Ovary (tissue), 9 donors: Measurements from ENCODE around the gene CABCOCO1. TPM values are rescaled to one million over a fixed set of nuclear protein-coding genes. Genes with fewer than 3 reads are reported as not detected.

Experiments
- DNase-seq, 5 donors: peaks; one replicate each; pipeline ENCODE4 v3.0.0-alpha.2; 2019 to 2020
- H3K27ac ChIP-seq, 2 donors: fragments of 200-600 bp; one replicate each; pipeline versions ENCODE4 v1.5.1 to v1.8.0; 2019 to 2022
- H3K27me3 ChIP-seq: fragments of 200-600 bp; one replicate; pipeline ENCODE4 v1.8.0; 2022
- H3K36me3 ChIP-seq: fragments of 200-600 bp; sonication (generic); one replicate; pipeline ENCODE4 v1.5.1; 2019
- H3K4me1 ChIP-seq: one replicate; pipeline ENCODE4 v1.8.1; 2013; ENCODE audit warnings: mild to moderate bottlenecking, moderate library complexity; ENCODE audit not compliant: insufficient read depth
- H3K4me3 ChIP-seq: fragments of 200-600 bp; sonication (generic); one replicate; pipeline ENCODE4 v1.5.1; 2017
- H3K9me3 ChIP-seq, 2 donors: fragments of 200-600 bp in 1 of 2; sonication (generic) in 1 of 2; one replicate each; pipeline versions ENCODE4 v1.5.1 to v1.8.1; 2013 to 2019; ENCODE audit warnings: mild to moderate bottlenecking in 1 of 2, moderate library complexity in 1 of 2
- EP300 ChIP-seq: sonication (generic); formaldehyde crosslinking; IDR thresholded peaks from one replicate; pipeline ENCODE4 v1.6.1; 2017; ENCODE audit warnings: antibody characterized with exemption
- POLR2A ChIP-seq: fragments of 450-650 bp; IDR thresholded peaks from one replicate; pipeline ENCODE4 v1.6.1; 2017; ENCODE audit warnings: antibody characterized with exemption, mild to moderate bottlenecking, moderate library complexity
- WGBS, 3 donors: extraction: QIAGEN DNeasy Blood & Tissue Kit in 1 of 3; methylation state at CpG; one replicate each; pipeline versions ENCODE4 v1.1.5 to v1.1.7; 2013 to 2017; 5-methylcytosine and 5-hydroxymethylcytosine counted together
- intact Hi-C, 4 donors: fragments of 100-400 bp; cut with DNase I; formaldehyde crosslinking; loops; one replicate each; pipeline versions ENCODE4 v1.11.0 to v1.15.1; 2022 to 2023
- polyA plus RNA-seq, 2 donors: library from polyadenylated mRNA; stranded (reverse); fragments of 200-250 nt in 1 of 2; fragments of 350-450 nt in 1 of 2; fragmentation: Illumina TruSeq in 1 of 2; extraction: RNeasy Lipid Tissue Mini Kit (QIAGEN cat#74804) in 1 of 2; gene quantifications; one replicate each; pipeline ENCODE4 v1.2.3, GENCODE V29; 2013 to 2014
- total RNA-seq, 7 donors: library from RNA; depleted of rRNA in 2 of 7; stranded (reverse); fragments of >200 nt in 2 of 7; fragmentation: NEBNext Ultra II Directional in 3 of 7; extraction: Animal tissue kit (Norgen Biotek cat#: 25700) in 3 of 7; gene quantifications; one replicate each; pipeline versions ENCODE4 v1.1.0 to v1.2.4, GENCODE V29; 2016 to 2023
- TF ChIP-seq, protein P1 (sequence below), 3 donors: fragments of 450-650 bp in 2 of 3; fragments of 200-600 bp in 1 of 3; IDR thresholded peaks; one replicate each; pipeline versions ENCODE4 v1.5.1 to v1.8.0; 2016 to 2022; ENCODE audit warnings: antibody characterized with exemption in 3 of 3, mild to moderate bottlenecking in 1 of 3
- donor health status: DM: no; HTN: no; CAD: no; lungs with moderate emphysema.
- donor health status: DM: no; HTN: no; CAD: no.
- donor health status: Bipolar disorder and iron deficiency.
- donor health status: DM: yes; HTN: yes; CAD: no.
- donor health status: DM: no; HTN: no; CAD: no.
- donor health status: DM: yes; HTN: yes; CAD: no.

Gene CABCOCO1
- total and polyA plus RNA-seq, 9 donors: 0.15 to 10.1 (median 0.55) TPM

- H3K27me3 ChIP-seq: no peaks in the 10 kb centered on the region
- no peaks in the 10 kb centered on the region for H3K36me3 ChIP-seq
- WGBS, 3 donors: 93% methylated on average over 1 of the region's 1 CpG
- H3K27ac ChIP-seq: no peak overlapping the region
- H3K4me1 ChIP-seq: no peaks in the 10 kb centered on the region
- DNase-seq: no peak
- intact Hi-C loops: no loop called here
- no peaks in the 10 kb centered on the region for H3K9me3 ChIP-seq
- no peak overlapping the region for H3K4me3 ChIP-seq
- TF ChIP-seq, protein P1, sequence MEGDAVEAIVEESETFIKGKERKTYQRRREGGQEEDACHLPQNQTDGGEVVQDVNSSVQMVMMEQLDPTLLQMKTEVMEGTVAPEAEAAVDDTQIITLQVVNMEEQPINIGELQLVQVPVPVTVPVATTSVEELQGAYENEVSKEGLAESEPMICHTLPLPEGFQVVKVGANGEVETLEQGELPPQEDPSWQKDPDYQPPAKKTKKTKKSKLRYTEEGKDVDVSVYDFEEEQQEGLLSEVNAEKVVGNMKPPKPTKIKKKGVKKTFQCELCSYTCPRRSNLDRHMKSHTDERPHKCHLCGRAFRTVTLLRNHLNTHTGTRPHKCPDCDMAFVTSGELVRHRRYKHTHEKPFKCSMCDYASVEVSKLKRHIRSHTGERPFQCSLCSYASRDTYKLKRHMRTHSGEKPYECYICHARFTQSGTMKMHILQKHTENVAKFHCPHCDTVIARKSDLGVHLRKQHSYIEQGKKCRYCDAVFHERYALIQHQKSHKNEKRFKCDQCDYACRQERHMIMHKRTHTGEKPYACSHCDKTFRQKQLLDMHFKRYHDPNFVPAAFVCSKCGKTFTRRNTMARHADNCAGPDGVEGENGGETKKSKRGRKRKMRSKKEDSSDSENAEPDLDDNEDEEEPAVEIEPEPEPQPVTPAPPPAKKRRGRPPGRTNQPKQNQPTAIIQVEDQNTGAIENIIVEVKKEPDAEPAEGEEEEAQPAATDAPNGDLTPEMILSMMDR (IDR thresholded peaks at IDR 0.05): no peak
- TF ChIP-seq EP300 (no peak), POLR2A (no peak)
Observed at GRCh38 chr10:61742812-61743211, 80.1 kb downstream of the CABCOCO1 start.

DNA sequence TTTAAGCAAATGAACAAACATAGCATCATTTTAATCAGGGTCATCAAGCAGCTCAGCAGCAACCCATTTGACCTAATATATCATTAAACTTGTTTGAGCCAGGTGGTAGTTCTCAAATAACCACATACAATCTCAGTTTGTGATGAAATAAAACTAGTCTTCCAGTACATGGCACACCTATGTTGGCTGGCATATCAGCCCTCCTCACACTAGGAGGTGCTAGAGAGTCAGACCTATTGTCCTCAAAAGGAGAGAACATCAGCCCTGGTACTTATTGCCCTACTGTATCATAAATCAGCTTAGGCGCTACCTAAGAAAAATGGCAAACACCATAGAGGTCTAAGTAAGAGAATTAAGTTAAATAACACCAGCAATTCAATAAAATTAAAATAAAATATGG is 81.7 kb downstream of the CABCOCO1 start:
- 95 to 100% (median 98%) methylated on average over 1 of the region's 1 CpG for WGBS, 3 donors
- intact Hi-C loops: no loop called here
- H3K4me3 ChIP-seq: no peak overlapping the region

DNA sequence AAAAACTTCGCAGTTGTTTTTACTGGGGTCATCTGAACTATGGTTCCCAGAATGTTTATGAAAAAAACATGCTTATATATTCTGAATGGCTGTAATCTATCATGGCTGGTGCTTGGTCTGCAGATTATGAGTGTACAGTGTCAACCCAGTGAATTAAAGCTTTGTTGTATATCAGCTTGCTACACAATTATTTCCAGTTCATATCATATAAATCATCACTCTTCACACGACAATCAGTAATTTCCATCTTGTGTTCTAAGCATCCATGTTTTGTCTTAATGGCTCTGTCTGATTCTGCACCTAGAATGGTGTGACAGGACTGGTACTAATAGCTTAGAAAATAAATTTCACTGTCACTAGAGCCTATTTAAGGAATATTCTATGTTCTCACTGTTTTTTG is 83.6 kb downstream of the CABCOCO1 start:
- H3K9me3 ChIP-seq: no peaks in the 10 kb centered on the region
- intact Hi-C loops: no loop called here
- no peak for TF ChIP-seq POLR2A
- TF ChIP-seq, protein P1 (IDR thresholded peaks at IDR 0.05): no peak
- TF ChIP-seq EP300: no peak
- H3K36me3 ChIP-seq: no peaks in the 10 kb centered on the region
- no peaks in the 10 kb centered on the region for H3K27me3 ChIP-seq
- WGBS, 3 donors: 79 to 91% (median 88%) methylated on average over 2 of the region's 2 CpGs
- no peak overlapping the region for H3K4me3 ChIP-seq
- DNase-seq: no peak
- peaks cover 6% of the 10 kb centered on the region for H3K4me1 ChIP-seq
- no peak overlapping the region for H3K27ac ChIP-seq

More for the DNA sequence above, 81.7 kb downstream of the CABCOCO1 start:
- Histone ChIP-seq H3K4me1 (no peaks in the 10 kb centered on the region), H3K9me3 (no peaks in the 10 kb centered on the region), H3K27ac (no peak overlapping the region), H3K36me3 (no peaks in the 10 kb centered on the region), H3K27me3 (no peaks in the 10 kb centered on the region)
- TF ChIP-seq, protein P1 (IDR thresholded peaks at IDR 0.05): no peak
- TF ChIP-seq POLR2A: no peak
- DNase-seq: no peak

DNA sequence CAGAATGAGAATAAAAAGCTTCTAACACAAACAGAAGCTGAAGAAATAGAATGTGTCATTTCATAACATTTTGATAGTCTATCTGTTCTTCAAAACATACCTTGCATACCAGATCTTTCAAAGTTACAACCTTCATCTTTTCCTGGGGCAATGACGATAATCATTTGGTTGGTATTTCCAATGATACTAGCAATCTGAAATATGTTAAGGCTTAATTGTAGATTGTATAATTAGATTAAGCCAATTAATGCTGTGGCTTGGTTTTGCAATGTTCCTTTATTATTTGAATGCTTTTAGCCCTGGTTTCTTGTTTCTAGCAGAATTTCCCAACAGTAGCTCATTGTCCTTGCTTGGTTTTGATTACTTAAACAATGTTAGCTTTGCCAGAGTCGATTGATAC is 84.6 kb downstream of the CABCOCO1 start:
- TF ChIP-seq POLR2A (no peak), EP300 (no peak)
- TF ChIP-seq, protein P1 (IDR thresholded peaks at IDR 0.05): no peak
- Histone ChIP-seq H3K27ac (no peak overlapping the region), H3K36me3 (no peaks in the 10 kb centered on the region), H3K27me3 (no peaks in the 10 kb centered on the region), H3K4me1 (peaks cover 6% of the 10 kb centered on the region), H3K4me3 (no peak overlapping the region), H3K9me3 (no peaks in the 10 kb centered on the region)
- DNase-seq: no peak
- intact Hi-C loops: no loop called here
- WGBS, 3 donors: 91 to 92% (median 92%) methylated on average over 2 of the region's 2 CpGs

GRCh38 chr10:61749291-61749690 is 86.6 kb downstream of the CABCOCO1 start:
- Histone ChIP-seq H3K9me3 (no peaks in the 10 kb centered on the region), H3K4me3 (no peak overlapping the region), H3K36me3 (no peaks in the 10 kb centered on the region), H3K27ac (no peak overlapping the region), H3K4me1 (peaks cover 6% of the 10 kb centered on the region), H3K27me3 (no peaks in the 10 kb centered on the region)
- no peak for DNase-seq
- no peak for TF ChIP-seq EP300
- intact Hi-C loops: no loop called here
- 66 to 85% (median 83%) methylated on average over 3 of the region's 3 CpGs for WGBS, 3 donors
